NT2/D1 (cell line): ENCODE data around the gene SMPD3.

Experiments used
- SUZ12 ChIP-seq: IDR thresholded peaks from 2 replicates; pipeline ENCODE4 v1.6.1; 2011; ENCODE audit not compliant: insufficient read length, insufficient read depth; ENCODE audit errors: extremely low read depth
- YY1 ChIP-seq: IDR thresholded peaks from 2 replicates; pipeline ENCODE4 v1.6.1; 2011; ENCODE audit not compliant: insufficient read length, insufficient read depth
- ZNF274 ChIP-seq: IDR thresholded peaks from 2 replicates; pipeline ENCODE4 v1.6.1; 2011; ENCODE audit warnings: mild to moderate bottlenecking, low read depth, low read length

GRCh38 chr16:68492151-68492542, 43.8 kb upstream of the SMPD3 start:
- no peak for TF ChIP-seq YY1
- TF ChIP-seq SUZ12: no peak
- no peak for TF ChIP-seq ZNF274
